Right renal cortex interstitium (tissue), 3 donors: Measurements from ENCODE around the gene SI. TPM values are rescaled to one million over a fixed set of nuclear protein-coding genes. Genes with fewer than 3 reads are reported as not detected.
"Not testable (repeated sequence)": the region's sequence is repeated elsewhere in the genome, so short reads cannot be mapped to it uniquely, and the experiment has no call there.

ENCODE experiments used
- DNase-seq, 3 donors: peaks; one replicate each; pipeline ENCODE4 v3.0.0-alpha.2; 2013; ENCODE audit warnings: low read depth in 3 of 3, low spot score in 2 of 3
- polyA plus RNA-seq, 3 donors: library from polyadenylated mRNA; unstranded; fragments of 120-200 nt; gene quantifications; one replicate each; pipeline ENCODE4 v1.2.1, GENCODE V29; 2013; ENCODE audit not compliant: insufficient read length in 3 of 3

Gene SI
- not detected for polyA plus RNA-seq

- DNase-seq, result no peak
Measured at GRCh38 chr3:165078293-165078692, at the start of gene SI. Gene SI, minus strand, starts transcription at chr3:165078496. Its CDS starts 2,484 bp downstream, at chr3:165076012.

GRCh38 chr3:165125836-165126235 lies 47.5 kb upstream of the SI start:
- DNase-seq, result no peak

- no peak for DNase-seq
Measured at GRCh38 chr3:165111401-165111800, 33.1 kb upstream of the SI start.

DNA sequence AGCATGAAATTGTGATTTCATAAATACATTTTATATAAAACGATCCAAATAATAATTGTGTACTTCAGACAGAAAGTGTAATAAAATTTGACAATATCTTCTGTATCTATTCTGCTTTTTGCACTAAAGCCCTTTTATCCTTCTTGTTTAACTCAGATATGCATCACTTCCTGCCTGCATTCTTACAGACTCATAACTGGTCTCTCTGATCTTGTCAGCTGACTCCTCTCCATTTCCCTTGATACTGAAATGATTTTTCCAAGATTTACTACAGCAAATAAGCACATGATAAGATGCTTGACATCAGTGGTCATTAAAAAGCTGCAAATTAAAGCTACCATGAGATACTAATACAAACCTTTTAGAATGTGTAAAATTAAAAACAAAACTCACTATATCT lies 25.3 kb upstream of the SI start:
- no peak for DNase-seq

DNA sequence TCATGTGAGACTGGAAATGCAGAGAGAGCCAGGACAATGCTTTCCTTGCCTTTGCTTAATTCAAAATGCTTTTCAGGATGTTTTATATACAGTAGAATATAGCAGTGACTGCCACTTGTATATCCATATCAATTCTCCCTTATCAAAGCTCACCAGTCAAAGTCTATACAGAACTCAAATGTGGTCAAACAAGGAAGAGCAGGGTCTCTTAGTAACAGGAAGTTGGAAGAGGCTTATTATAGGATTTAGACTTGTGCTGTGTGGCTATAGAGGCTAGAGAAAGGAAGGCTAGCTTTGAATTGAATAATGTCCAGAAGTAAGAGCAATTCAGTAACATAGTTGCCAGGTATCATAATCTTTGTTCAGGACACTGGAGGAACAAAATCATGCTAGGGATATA lies 4.4 kb upstream of the SI start:
- no peak for DNase-seq

DNA sequence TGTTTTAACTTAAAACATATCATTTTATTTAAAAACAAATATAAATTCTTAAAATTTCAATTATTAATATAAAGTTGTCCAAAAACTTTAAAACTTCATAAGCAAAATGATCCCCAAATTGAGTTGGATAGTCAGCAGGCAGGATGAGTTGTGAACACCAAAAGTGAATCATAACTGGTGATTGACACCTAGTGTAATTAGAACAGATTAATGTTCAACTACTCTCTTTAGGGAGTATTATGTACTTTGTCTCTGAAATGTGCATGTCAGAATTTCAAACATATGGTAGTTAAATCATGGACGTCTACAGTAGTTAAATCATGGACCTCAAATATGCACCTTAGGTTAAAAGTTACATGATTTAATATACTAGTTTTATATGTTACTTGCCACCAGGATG lies 2.9 kb upstream of the SI start:
- no peak for DNase-seq

DNA sequence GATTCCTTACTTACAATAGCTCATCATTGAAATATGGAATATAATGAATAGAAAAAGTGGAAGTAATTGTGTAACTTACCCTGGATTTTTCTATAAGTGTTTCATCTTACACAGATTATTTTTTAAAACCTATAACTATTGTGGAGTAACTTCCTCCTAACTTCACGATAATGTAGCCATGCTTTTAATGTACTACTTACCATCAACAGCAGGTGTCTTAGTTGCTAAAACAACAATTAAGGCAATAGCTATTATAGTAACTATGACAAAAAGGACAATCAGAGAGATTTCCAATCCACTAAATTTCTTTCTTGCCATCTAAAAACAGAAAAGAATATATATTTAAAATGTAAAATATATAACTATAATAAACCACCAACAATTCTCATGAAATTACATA lies 2.6 kb downstream of the SI start:
- DNase-seq, result no peak

DNA sequence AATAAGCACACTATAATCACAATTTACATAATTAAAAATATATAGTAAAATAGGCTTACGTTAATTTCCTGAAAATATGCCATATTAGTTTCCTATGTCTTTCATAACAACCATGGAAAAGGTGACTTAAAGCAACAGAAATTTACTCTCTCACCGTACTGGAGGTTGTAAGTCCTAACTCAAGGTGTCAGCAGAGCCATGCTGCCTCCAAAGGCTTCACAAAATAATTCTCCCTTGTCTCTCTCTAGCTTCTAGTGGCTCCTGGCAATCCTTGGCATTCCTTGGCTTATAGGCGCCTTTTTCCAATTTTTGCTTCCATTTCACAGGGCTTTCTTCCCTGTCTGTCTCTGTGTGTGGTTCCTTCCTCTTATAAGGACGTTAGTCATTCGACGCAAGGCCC lies 7.6 kb downstream of the SI start:
- no peak for DNase-seq

GRCh38 chr3:165056510-165056909 lies 21.8 kb downstream of the SI start:
- DNase-seq, result no peak

GRCh38 chr3:165040186-165040585 lies 38.1 kb downstream of the SI start:
- no peak for DNase-seq

GRCh38 chr3:165011557-165011956 lies 66.7 kb downstream of the SI start:
- no peak for DNase-seq

DNA sequence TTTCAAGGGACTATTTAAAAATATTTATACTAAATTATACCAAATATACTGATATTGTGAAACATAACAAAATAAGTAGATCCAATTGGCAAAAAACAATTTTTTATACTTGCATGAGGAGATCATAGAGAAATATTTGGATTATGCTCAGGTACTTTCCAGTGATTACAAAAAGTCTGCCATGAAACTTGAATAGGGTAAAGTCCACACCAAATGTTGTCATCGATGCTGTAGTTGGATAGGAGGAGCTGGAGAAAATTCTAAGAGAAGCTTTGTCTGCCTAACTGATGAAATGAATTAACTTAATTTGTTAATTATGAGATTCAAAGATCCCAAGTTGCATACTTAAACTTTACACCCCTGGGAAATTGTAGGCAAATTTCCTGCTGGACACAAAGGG lies 93.3 kb downstream of the SI start:
- no peak for DNase-seq

GRCh38 chr3:164962610-164963009 lies 115.7 kb downstream of the SI start:
- no peak for DNase-seq

- DNase-seq, result no peak
Measured at GRCh38 chr3:164952966-164953365, 125.3 kb downstream of the SI start.

GRCh38 chr3:164951403-164951802 lies 126.9 kb downstream of the SI start:
- not testable (repeated sequence) for DNase-seq

GRCh38 chr3:164940745-164941144 lies 137.6 kb downstream of the SI start:
- DNase-seq, result no peak

DNA sequence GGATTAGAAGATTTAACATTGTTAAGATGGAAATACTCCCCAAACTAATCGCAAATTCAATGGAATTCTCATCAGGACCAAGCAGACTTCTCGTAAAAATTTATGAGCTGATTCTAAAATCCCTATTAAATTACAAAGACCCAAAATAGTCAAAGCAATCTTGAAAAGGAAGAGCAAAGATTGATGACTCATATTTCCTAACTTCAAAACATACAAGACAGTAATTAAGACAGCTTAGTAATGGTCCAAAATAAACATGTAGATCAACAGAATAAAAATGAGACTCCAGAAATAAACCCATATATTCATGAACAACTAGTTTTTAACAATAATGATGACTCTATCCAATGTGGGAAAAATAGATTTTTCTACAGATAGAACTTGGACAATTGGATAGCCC lies 148.7 kb downstream of the SI start:
- no peak for DNase-seq

Other genes starting within 250 kb of the SI start
- gene SLITRK3, start 117.9 kb upstream of the SI start, polyA plus RNA-seq, result under 1 TPM; 0.31 to 0.60 (median 0.51) TPM